NCI-H2171 treated with DMSO at 0.1 percent for 48 hours (cell line): ENCODE results near the gene SLC20A1.
"Not testable (repeated sequence)": the region's sequence is repeated elsewhere in the genome, so short reads cannot be mapped to it uniquely, and the experiment has no call there.

Source experiments
- DNase-seq: peaks from one replicate; lab custom pipeline; 2025; lab: John Stamatoyannopoulos, UW

SLC20A1 gene

DNA sequence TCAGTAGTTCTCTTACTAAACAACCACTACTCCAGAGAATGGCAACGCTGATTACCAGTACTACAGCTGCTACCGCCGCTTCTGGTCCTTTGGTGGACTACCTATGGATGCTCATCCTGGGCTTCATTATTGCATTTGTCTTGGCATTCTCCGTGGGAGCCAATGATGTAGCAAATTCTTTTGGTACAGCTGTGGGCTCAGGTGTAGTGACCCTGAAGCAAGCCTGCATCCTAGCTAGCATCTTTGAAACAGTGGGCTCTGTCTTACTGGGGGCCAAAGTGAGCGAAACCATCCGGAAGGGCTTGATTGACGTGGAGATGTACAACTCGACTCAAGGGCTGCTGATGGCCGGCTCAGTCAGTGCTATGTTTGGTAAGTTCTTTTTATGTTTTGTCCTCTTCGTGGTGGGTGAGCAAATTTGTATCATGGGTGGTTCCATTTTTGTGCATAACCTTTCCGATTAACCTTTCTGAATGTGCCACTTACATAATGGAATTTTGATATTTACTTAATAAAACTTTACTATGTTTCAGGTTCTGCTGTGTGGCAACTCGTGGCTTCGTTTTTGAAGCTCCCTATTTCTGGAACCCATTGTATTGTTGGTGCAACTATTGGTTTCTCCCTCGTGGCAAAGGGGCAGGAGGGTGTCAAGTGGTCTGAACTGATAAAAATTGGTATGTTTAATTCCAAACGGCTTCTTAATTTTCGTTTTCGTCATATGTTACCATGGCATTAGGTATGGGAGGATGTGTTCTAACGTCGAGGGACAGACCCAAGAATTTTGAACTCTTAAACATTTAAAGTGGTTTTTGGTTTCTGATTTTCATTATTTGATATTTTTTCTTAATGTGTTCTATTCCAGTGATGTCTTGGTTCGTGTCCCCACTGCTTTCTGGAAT, 1.3 kb downstream of the SLC20A1 start:
- DNase-seq: peak; percentile 44

DNA sequence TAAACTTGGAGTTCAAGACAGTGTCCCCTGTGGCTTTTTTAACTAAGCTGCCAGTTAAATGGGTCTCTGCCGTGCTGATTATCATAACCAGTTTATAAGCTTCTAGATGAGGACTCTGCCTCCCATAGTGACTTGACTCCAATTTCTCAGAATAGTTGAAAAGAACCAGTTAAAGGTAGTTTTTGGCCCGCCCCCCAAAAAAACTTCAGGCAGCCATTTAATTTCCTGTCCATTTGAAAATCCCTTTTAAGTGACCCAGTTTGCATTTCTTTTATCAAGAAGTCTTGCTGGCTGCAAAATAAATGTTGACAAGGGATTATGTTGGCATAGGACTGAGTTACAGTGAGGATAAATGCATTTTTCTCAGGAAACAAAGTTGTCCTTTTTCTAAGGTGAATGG, 2.3 kb downstream of the SLC20A1 start:
- DNase-seq: no peak

- no peak for DNase-seq
Measured at GRCh38 chr2:112656679-112657078, 10.9 kb downstream of the SLC20A1 start.

GRCh38 chr2:112658301-112658700, 12.6 kb downstream of the SLC20A1 start:
- no peak for DNase-seq

GRCh38 chr2:112658839-112659667, 13.3 kb downstream of the SLC20A1 start:
- DNase-seq: no peak

DNA sequence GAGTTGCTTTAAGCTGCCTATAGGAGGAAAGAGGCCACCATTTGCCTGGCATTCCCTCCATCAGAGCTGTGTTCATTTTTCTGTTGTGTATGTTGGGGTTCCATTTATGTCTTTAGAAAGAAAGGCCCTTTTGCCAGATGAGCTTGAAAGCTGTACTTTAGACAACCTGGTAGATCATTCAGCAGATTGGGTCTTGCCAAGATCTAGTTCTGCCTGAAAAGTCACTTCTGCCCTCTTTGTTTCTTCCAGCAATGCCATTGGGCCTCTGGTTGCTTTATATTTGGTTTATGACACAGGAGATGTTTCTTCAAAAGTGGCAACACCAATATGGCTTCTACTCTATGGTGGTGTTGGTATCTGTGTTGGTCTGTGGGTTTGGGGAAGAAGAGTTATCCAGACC, 14.4 kb downstream of the SLC20A1 start:
- no peak for DNase-seq

DNA sequence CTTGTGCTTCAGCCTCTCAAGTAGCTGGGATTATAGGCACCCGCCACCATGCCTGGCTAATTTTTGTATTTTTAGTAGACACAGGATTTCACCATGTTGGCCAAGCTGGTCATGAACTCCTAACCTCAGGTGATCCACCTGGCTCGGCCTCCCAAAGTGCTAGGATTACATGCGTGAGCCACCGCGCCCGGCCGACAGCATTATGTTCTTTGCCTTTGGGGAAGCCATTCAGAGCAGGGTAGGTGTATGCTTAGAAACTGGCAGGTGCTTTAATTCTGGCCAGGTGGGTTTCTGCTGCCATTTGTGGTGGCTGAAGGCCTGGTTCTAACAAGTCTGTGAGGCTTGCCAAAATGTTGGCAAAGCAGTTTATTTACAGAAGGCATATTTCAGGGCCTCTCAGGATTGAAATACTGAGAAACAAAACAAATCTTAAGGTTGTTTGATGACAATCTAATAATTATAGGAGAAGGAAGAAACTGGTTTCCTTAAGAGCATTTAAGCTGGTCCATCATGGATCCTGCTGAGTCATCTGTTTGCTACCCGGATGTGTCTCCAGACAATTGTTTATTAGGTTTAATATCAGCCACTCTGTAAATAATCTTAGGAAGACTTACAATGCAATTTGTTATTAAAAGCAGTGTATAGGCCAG, 16.0 kb downstream of the SLC20A1 start:
- no peak for DNase-seq

- no peak for DNase-seq
Measured at GRCh38 chr2:112662704-112663103, 17.0 kb downstream of the SLC20A1 start.

GRCh38 chr2:112664689-112665088, 18.9 kb downstream of the SLC20A1 start:
- no peak for DNase-seq

DNA sequence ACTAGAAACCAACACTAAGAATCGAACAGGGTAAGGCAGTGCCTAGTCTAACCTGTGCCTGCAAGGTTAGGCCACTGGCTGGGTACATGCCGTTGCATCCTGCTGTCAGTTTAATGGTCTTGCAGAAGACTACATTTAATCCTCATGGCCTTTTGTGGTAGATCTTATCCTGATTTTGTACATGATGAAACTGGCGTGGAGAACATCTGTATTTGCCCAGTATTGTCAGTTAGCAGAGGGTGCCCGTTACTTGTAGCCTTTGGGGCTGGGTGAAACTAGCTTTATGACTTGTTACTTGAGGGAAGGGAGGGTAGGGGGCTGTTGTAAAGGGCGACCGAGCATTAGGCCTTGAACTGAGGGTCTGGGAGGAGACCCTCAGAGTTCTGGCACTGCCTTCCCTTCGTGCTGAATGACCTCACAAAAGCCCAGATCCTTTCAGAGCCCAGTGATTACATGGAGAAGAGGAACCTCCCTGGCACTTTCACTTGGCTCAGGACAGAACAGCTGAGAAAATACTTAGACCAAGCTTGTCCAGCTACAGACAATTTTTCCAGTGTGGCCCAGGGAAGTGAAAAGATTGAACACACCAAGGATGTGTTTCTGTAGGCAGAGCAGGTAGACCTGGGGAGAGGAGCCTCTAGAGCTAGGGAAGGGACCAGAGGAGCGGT, 19.5 kb downstream of the SLC20A1 start:
- no peak for DNase-seq

GRCh38 chr2:112666761-112667122, 21.0 kb downstream of the SLC20A1 start:
- no peak for DNase-seq

DNA sequence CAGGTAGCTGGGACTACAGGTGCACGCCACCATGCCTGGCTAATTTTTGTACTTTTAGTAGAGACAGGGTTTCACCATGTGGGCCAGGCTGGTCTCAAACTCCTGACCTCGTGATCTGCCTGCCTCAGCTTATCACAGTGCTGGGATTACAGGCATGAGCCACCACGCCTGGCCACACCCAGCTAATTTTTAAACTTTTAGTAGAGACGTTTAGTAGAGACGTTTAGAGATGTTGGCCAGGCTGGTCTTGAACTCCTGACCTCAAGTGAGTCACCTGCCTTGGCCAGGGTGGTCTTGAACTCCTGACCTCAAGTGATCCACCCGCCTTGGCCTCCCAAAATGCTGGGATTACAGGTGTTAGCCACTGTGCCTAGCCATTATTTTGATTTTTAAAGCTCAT, 21.8 kb downstream of the SLC20A1 start:
- not testable (repeated sequence) for DNase-seq

DNA sequence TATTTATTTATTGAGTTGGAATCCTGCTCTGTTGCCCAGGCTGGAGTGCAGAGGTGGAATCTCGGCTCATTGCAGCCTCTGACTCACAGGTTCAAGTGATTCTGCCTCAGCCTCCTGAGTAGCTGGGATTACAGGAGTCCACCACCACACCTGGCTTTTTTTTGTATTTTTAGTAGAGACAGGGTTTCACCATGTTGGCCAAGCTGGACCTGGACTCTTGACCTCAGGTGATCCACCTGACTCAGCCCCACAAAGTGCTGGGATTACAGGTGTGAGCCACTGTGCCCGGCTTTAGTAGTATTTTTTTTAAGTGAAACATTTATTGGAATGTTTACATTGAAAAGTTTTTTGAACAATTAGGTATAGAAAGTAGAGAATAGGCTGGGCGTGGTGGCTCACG, 23.9 kb downstream of the SLC20A1 start:
- DNase-seq: no peak

- DNase-seq: no peak
Measured at GRCh38 chr2:112670252-112671022, 24.7 kb downstream of the SLC20A1 start.

GRCh38 chr2:112671801-112672200, 26.1 kb downstream of the SLC20A1 start:
- no peak for DNase-seq

DNA sequence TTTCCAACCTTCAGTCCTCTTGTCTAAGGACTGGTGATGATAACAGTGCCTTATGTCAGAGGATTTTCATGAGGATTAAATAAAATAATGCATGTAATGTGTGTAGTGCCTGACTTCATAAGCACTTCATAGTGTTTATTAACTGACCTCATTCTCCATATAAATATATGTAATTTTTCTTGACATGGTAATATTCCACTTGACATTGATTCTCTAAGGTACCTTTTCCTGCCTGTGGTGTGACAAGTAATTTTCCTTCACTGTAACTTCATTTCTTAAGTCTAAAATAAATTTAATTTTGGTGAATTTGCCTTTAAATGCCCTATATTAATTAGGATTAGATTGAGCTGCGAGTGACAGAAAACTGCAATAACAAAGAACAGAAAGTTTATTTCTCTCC, 27.3 kb downstream of the SLC20A1 start:
- no peak for DNase-seq

- DNase-seq: no peak
Measured at GRCh38 chr2:112674229-112674628, 28.5 kb downstream of the SLC20A1 start.

- no peak for DNase-seq
Measured at GRCh38 chr2:112679484-112679883, 33.7 kb downstream of the SLC20A1 start.

DNA sequence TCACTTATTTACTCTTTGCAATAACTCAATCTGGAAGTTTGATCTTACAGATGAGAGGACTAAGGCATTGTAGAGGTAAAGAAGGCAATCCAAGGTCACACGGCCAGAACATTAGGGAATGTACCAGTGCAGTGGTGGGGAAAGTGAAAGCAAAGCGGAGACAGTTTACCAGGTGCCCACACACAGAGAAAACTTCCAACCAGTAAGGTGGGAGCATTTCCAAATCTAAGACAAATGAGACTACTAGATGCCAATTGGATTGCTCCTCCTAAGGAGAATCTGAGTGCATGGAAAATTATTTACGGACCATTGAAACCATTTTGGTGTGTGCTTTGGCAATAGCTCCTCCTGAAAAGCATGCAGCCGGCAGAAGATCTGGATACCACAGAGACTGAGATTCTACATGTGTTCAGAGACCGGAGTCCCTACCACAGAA, 34.9 kb downstream of the SLC20A1 start:
- no peak for DNase-seq

DNA sequence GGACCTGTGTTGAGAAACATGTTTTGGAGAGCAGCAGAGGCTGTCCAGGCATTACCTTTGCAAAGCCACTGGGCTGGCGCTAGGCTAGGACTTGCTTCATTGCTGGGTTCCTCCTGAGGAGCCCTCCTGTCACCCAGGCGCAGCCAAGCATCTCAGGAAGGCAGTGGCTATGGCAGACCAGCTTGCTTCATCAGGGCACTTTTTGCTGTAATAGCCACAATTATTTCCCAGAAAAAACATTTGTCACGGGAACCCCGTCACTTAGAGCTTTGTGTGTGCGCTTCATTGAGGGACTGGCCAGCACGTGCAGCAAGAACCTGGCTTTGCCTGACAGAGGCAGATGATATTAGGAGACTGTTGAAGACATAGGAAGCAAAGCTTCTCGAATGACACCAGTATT, 36.4 kb downstream of the SLC20A1 start:
- no peak for DNase-seq
